GM12878 (cell line): Measurements from ENCODE around the gene PHYH. TPM values are rescaled to one million over a fixed set of nuclear protein-coding genes. Genes with fewer than 3 reads are reported as not detected.

Source experiments
- ATAC-seq: fragments of 200-7000 bp; cut with Tn5 transposase; 3 replicates; pipeline ENCODE4 v1.9.1; 2020; ENCODE audit warnings: mild to moderate bottlenecking, moderate library complexity
- BruUV-seq: library from RNA; stranded (reverse); fragments of 400-500 nt; replicated peaks from 2 replicates; lab custom pipeline; 2021; lab: Mats Ljungman, UMichigan
- CTCF ChIA-PET: fragments of 300-600 bp; sonication (Branson Sonifier 250); formaldehyde crosslinking; extraction: SDS; loops from one replicate; lab custom pipeline; 2021; ENCODE audit warnings: inconsistent platforms; lab: Yijun Ruan, JAX
- POLR2A ChIA-PET: fragments of 350-600 bp; formaldehyde crosslinking; extraction: SDS; loops from one replicate; lab custom pipeline; 2021; ENCODE audit warnings: inconsistent platforms; lab: Charles Lee
- RAD21 ChIA-PET: fragments of 300-600 bp; sonication (Branson Sonifier 250); formaldehyde crosslinking; loops from one replicate; lab custom pipeline; 2023; ENCODE audit warnings: antibody characterized with exemption; ENCODE audit not compliant: unreplicated experiment; lab: Charles Lee
- SMC1A ChIA-PET: fragments of 300-600 bp; sonication (Branson Sonifier 250); formaldehyde crosslinking; loops from one replicate; lab custom pipeline; 2023; ENCODE audit not compliant: unreplicated experiment, uncharacterized antibody; lab: Charles Lee
- DNase-seq: peaks from one replicate; pipeline ENCODE4 v3.0.0-alpha.2; 2011; ENCODE audit warnings: low read depth, low spot score
- FAIRE-seq: peaks from 3 replicates; lab custom pipeline; 2011; peaks lifted over from hg19 to GRCh38; lab: Jason Lieb, UNC
- H2AFZ ChIP-seq: 2 replicates; pipeline ENCODE4 v1.6.0; 2011; ENCODE audit warnings: low read depth, low read length, control low read depth; ENCODE audit not compliant: control insufficient read depth
- H3K27ac ChIP-seq: 2 replicates; pipeline ENCODE4 v1.5.1; 2011; ENCODE audit warnings: control low read depth; ENCODE audit not compliant: control insufficient read depth, insufficient read depth
- H3K27me3 ChIP-seq, 2 experiments: replicated peaks in 1 of 2; 2 replicates each; pipeline versions ENCODE4 v1.6.0 to v1.6.1; 2011; ENCODE audit warnings: low read length in 1 of 2; ENCODE audit not compliant: control insufficient read depth in 2 of 2, insufficient read depth in 2 of 2
- H3K36me3 ChIP-seq, 2 experiments: 2 replicates each; pipeline ENCODE4 v1.5.1; 2011; ENCODE audit warnings: low read length in 1 of 2; ENCODE audit not compliant: control insufficient read depth in 2 of 2, insufficient read depth in 2 of 2
- H3K4me1 ChIP-seq: 2 replicates; pipeline ENCODE4 v1.6.1; 2011; ENCODE audit warnings: mild to moderate bottlenecking, low read length, moderate library complexity, mixed read lengths; ENCODE audit not compliant: control insufficient read depth, insufficient read depth
- H3K4me2 ChIP-seq: 2 replicates; pipeline ENCODE4 v1.6.0; 2011; ENCODE audit warnings: control low read depth; ENCODE audit not compliant: control insufficient read depth, insufficient read depth
- H3K4me3 ChIP-seq: fragments of 200-600 bp; sonication (generic); 2 replicates; pipeline ENCODE4 v1.5.1; 2016
- H3K79me2 ChIP-seq: 2 replicates; pipeline ENCODE4 v1.6.0; 2011; ENCODE audit warnings: low read length; ENCODE audit not compliant: control insufficient read depth, insufficient read depth
- H3K9ac ChIP-seq: 2 replicates; pipeline ENCODE4 v1.8.0; 2011; ENCODE audit warnings: low read length, control low read depth, mixed read lengths; ENCODE audit not compliant: control insufficient read depth, insufficient read depth
- H3K9me3 ChIP-seq: replicated peaks from 3 replicates; pipeline ENCODE4 v1.5.1; 2011; ENCODE audit warnings: mild to moderate bottlenecking, low read length; ENCODE audit not compliant: control insufficient read depth, insufficient read depth
- H4K20me1 ChIP-seq: 2 replicates; pipeline ENCODE4 v1.6.0; 2011; ENCODE audit not compliant: control insufficient read depth, insufficient read depth
- JUNB ChIP-seq: IDR thresholded peaks from 2 replicates; pipeline ENCODE4 v1.6.1; 2016; ENCODE audit warnings: antibody characterized with exemption, mild to moderate bottlenecking
- MYC ChIP-seq: IDR thresholded peaks from 2 replicates; pipeline ENCODE4 v1.6.1; 2011; ENCODE audit warnings: mild to moderate bottlenecking, low read length, moderate library complexity, inconsistent platforms; ENCODE audit not compliant: insufficient read depth, insufficient replicate concordance, insufficient read length, severe bottlenecking
- RAD21 ChIP-seq: IDR thresholded peaks from 2 replicates; pipeline ENCODE4 v1.6.1; 2011; ENCODE audit warnings: mild to moderate bottlenecking, low read depth, low read length, moderate library complexity; ENCODE audit not compliant: insufficient read depth
- SMC3 ChIP-seq: IDR thresholded peaks from 2 replicates; pipeline ENCODE4 v1.6.1; 2011; ENCODE audit warnings: low read length, improper control_type of control experiment, borderline replicate concordance
- TARDBP ChIP-seq: IDR thresholded peaks from 2 replicates; pipeline ENCODE4 v1.6.1; 2016; ENCODE audit warnings: borderline replicate concordance
- TCF12 ChIP-seq: IDR thresholded peaks from 2 replicates; pipeline ENCODE4 v1.6.1; 2011; ENCODE audit warnings: low read depth, mild to moderate bottlenecking, low read length
- WGBS: methylation state at CpG from one replicate; pipeline ENCODE4 v1.1.6; 2016; ENCODE audit warnings: low lambda C conversion rate; ENCODE audit not compliant: insufficient replicate concordance, insufficient coverage; ENCODE audit errors: missing lambda C conversion rate; 5-methylcytosine and 5-hydroxymethylcytosine counted together
- in situ Hi-C: fragments of 300-500 bp; cut with MboI; formaldehyde crosslinking; loops from 9 replicates; pipeline ENCODE4 v1.14.3; 2018; ENCODE audit warnings: mixed read lengths
- intact Hi-C: fragments of 100-400 bp; cut with micrococcal nuclease; formaldehyde crosslinking; loops from one replicate; pipeline ENCODE4 v1.14.2; 2022; ENCODE audit not compliant: unreplicated experiment
- polyA plus RNA-seq, 11 experiments: library from polyadenylated mRNA; depleted of rRNA in 4 of 11; unstranded in 6 of 11; stranded (reverse) in 5 of 11; fragments of >200 nt; fragmentation: Nextera tagmentation in 4 of 11; fragmentation: Illumina TruSeq in 1 of 11; extraction: Ambion mirVana in 4 of 11; extraction: Trizol in 1 of 11; gene quantifications; 1 replicate in 1 of 11; 2 replicates in 10 of 11; pipeline versions ENCODE4 v1.2.1 to v1.2.3, GENCODE V29; 2011 to 2016; ENCODE audit warnings: inconsistent platforms in 2 of 11, missing spikeins in 2 of 11, low read depth in 1 of 11
- total RNA-seq, 4 experiments: library from RNA; depleted of rRNA in 3 of 4; stranded (reverse); fragments of >200 nt in 3 of 4; fragmentation: Illumina TruSeq in 1 of 4; extraction: Trizol in 1 of 4; gene quantifications; 2 replicates each; pipeline versions ENCODE4 v1.2.1 to v1.2.3, GENCODE V29; 2013 to 2021
- TF ChIP-seq, protein P1 (sequence below), 3 experiments: IDR thresholded peaks in 2 of 3; conservative IDR thresholded peaks in 1 of 3; 2 replicates each; pipeline ENCODE4 v1.5.1; 2011; ENCODE audit warnings: low read depth in 3 of 3, low read length in 3 of 3, mild to moderate bottlenecking in 3 of 3, control low read depth in 2 of 3, moderate library complexity in 2 of 3, inconsistent platforms in 1 of 3, mixed read lengths in 1 of 3; ENCODE audit not compliant: control insufficient read depth in 2 of 3, insufficient read depth in 1 of 3; ENCODE audit errors: extremely low read depth in 1 of 3

Gene PHYH
- total and polyA plus RNA-seq, 10 of the 15 experiments (the other 5 are each of a cell fraction or from before 2014, with no cell fraction given): 3.2 to 10.3 (median 5.0) TPM

DNA sequence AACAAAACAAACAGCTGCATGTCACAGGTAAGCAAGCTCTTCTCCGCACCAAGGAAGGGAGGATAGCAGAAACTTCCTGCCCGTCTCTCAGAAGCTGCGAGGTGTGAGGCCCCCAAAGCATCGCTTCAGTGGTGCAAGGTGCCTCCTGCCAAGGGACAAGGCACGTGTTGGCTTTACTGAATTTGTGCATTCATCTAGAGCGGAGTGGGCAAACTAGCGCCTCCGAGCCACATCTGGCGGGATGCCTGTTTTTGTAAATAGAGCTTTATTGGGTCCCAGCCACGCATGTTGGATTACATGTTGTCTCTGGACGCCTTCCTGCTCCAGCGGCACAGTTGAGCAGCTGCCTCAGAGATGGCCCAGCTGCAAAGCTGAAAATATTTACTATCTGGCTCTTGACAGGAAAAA lies 27.7 kb downstream of the PHYH start (continued):
- TF ChIP-seq MYC: no peak
- no peak for TF ChIP-seq TARDBP

DNA sequence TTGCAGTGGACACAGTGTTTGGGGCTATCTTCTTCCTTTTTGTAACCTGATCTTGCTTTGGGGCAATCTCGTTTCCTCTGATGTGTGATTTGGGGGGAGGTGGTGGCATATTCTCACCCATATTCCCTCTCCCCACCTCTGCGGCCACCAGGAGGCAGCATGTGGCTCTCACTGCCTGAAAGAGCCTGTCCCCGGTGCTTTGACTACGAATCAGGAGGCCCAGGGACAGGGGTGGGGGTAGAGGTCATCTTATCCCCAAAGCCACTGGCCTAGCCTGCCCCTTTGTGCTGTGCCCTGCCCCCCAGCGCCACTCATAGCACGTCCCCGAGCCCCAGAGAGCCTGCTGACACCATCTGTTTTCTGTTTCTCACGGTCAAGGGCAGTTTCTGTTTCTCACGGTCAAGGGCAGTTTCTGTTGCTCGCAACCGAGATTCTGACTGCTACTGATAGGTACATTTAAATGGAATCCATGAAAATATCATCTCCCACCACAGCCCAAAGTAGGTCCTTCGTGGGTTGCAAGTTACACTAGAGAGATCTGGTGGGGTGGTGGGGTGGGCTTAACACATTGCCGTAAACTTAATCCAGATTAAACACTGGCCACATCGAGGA lies 28.2 kb downstream of the PHYH start:
- RAD21 ChIA-PET: interaction anchor here (1.2 kb wide), 1 partner anchor 32 kb away, joined by 5 read pairs; no protein-coding TSS in a partner anchor
- ATAC-seq (peak; percentile 97), FAIRE-seq (no peak), DNase-seq (no peak)
- POLR2A ChIA-PET: no interaction called here
- BruUV-seq: no TSS peak
- H3K27ac ChIP-seq: no peak overlapping the region
- CTCF ChIA-PET: interaction anchor here (0.9 to 4.9 kb wide), 4 partner anchors 20 to 31 kb away, joined by 3 to 22 read pairs (median 4); partner anchors contain the start of gene PHYH
- in situ Hi-C loops: no loop called here
- H3K4me3 ChIP-seq: no peak overlapping the region
- peak overlapping the region; percentile 39; the same call in 1 of the 2 replicates for H2AFZ ChIP-seq
- H3K79me2 ChIP-seq: no peaks in the 10 kb centered on the region
- SMC1A ChIA-PET: interaction anchor here (1.7 kb wide), 2 partner anchors 17 to 32 kb away, joined by 5 to 6 read pairs; no protein-coding TSS in a partner anchor
- intact Hi-C loops: loop anchor here (1.0 kb wide), 2 partner anchors 31 to 81 kb away; no protein-coding TSS in a partner anchor
- TF ChIP-seq JUNB (no peak), RAD21 (peak; percentile 66), SMC3 (peak; percentile 65; the same call in 1 of the 2 replicates), TCF12 (0 out of 2 replicates have a peak, but pooled peaks have one; percentile 3)
- TF ChIP-seq, protein P1, sequence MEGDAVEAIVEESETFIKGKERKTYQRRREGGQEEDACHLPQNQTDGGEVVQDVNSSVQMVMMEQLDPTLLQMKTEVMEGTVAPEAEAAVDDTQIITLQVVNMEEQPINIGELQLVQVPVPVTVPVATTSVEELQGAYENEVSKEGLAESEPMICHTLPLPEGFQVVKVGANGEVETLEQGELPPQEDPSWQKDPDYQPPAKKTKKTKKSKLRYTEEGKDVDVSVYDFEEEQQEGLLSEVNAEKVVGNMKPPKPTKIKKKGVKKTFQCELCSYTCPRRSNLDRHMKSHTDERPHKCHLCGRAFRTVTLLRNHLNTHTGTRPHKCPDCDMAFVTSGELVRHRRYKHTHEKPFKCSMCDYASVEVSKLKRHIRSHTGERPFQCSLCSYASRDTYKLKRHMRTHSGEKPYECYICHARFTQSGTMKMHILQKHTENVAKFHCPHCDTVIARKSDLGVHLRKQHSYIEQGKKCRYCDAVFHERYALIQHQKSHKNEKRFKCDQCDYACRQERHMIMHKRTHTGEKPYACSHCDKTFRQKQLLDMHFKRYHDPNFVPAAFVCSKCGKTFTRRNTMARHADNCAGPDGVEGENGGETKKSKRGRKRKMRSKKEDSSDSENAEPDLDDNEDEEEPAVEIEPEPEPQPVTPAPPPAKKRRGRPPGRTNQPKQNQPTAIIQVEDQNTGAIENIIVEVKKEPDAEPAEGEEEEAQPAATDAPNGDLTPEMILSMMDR (IDR thresholded peaks at IDR 0.05 in 2 of 3, conservative IDR thresholded peaks at IDR 0.05 in 1 of 3; ENCODE audit: control insufficient read depth in 2 of 3, extremely low read depth in 1 of 3, insufficient read depth in 1 of 3, low read depth in 3 of 3, low read length in 3 of 3): peak; percentile 55 to 72 (median 62)
- H3K27me3 ChIP-seq: no peaks in the 10 kb centered on the region
- H4K20me1 ChIP-seq: no peaks in the 10 kb centered on the region
- H3K9ac ChIP-seq: no peak overlapping the region
- 0 out of 2 replicates have a peak overlapping the region, but pooled peaks have one; percentile 19 for H3K4me2 ChIP-seq
- H3K36me3 ChIP-seq: no peaks in the 10 kb centered on the region
- WGBS: 31% methylated on average over 14 of the region's 14 CpGs
- H3K9me3 ChIP-seq: no peaks in the 10 kb centered on the region
- peaks cover 4% of the 10 kb centered on the region; the same call in 1 of the 2 replicates for H3K4me1 ChIP-seq
